Choroid plexus epithelial cell (primary cell): ENCODE measurements around the gene RFX7.

Experiments
- DNase-seq: peaks from one replicate; pipeline ENCODE4 v3.0.0-alpha.2; 2010; ENCODE audit warnings: low read depth
- H3K4me3 ChIP-seq: 2 replicates; pipeline ENCODE4 v1.5.1; 2011; ENCODE audit warnings: low read depth, mild to moderate bottlenecking, control low read depth, low read length, moderate library complexity
- TF ChIP-seq, protein P1 (sequence below): conservative IDR thresholded peaks from 2 replicates; pipeline ENCODE4 v1.5.1; 2011; ENCODE audit warnings: low read depth, mild to moderate bottlenecking, control low read depth, inconsistent platforms, low read length, moderate library complexity

Gene RFX7

DNA sequence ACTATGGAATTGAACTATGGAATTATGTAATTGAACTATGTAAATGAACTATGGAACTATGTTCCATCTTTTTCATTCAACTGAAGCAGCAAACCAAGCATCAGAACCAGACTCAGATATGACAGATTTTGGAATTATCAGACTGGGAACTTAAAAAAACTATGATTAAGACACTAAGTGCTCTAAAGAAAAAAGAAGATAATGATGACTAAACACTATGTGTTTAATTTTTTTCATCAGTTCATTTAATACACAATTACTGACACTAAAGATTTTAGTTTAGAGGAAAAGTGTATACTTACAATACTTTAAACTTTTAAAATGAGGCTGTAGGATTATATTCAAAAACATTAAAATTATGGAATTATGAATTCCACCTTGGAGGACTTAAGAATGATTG is 15.3 kb downstream of the RFX7 start:
- no peak overlapping the region for H3K4me3 ChIP-seq
- no peak for DNase-seq
- TF ChIP-seq, protein P1, sequence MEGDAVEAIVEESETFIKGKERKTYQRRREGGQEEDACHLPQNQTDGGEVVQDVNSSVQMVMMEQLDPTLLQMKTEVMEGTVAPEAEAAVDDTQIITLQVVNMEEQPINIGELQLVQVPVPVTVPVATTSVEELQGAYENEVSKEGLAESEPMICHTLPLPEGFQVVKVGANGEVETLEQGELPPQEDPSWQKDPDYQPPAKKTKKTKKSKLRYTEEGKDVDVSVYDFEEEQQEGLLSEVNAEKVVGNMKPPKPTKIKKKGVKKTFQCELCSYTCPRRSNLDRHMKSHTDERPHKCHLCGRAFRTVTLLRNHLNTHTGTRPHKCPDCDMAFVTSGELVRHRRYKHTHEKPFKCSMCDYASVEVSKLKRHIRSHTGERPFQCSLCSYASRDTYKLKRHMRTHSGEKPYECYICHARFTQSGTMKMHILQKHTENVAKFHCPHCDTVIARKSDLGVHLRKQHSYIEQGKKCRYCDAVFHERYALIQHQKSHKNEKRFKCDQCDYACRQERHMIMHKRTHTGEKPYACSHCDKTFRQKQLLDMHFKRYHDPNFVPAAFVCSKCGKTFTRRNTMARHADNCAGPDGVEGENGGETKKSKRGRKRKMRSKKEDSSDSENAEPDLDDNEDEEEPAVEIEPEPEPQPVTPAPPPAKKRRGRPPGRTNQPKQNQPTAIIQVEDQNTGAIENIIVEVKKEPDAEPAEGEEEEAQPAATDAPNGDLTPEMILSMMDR, result no peak

DNA sequence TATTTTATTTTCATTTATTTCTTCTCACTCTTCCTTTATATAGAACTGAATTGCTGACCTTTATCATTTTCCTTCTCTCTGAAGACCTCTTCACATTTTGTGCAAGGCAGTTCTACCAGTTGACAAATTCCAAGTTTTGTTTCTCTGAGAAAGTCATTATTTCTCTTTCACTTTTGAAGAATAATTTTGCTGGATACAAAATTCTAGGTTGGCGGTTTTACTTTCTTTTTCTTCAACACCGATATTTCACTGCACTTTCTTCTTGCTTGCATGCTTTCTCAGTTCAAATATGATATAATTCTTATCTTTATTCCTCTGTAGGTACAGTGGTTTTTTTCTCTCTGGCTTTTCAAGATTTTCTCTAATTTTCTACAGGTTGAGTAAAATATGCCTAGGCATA is 15.9 kb downstream of the RFX7 start:
- H3K4me3 ChIP-seq, result no peak overlapping the region
- TF ChIP-seq, protein P1, result no peak
- DNase-seq, result no peak

DNA sequence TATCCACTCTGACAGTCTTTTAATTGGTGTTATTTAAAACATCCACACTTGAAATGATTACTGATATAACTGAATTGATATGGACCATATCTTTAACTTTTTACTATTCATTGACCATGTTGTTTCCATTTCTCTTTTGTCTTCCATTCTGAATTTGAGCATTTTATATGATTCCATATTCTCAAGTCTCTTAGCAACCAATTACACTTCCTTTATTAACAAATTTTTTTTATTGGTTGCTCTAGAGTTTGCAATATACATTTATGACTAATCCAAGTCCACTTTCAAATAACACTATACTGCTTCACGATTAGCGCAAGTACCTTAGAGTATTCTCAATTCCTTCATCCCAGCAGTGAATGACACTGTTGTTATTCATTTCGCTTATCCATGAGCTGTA is 16.4 kb downstream of the RFX7 start:
- TF ChIP-seq, protein P1, result no peak
- no peak overlapping the region for H3K4me3 ChIP-seq
- DNase-seq, result no peak

DNA sequence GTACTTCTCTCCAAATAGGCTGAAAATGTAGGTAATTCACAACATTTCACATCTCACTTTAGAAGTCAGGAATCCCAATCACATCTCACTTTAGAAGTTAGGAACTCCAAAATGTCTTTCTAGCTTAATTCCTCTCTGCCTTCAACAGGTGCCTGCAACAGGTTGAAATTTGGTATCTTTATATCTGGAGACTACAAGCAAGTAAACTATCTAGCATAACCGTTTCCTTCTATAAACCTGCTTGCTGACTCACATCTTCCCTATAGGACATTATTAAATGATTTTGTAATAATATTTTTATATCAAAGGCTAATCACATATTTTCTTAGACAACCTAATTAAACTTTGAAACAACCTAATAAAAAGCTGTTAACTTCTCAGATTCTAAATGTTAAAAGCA is 18.2 kb downstream of the RFX7 start:
- no peak for DNase-seq
- no peak overlapping the region for H3K4me3 ChIP-seq
- TF ChIP-seq, protein P1, result no peak

DNA sequence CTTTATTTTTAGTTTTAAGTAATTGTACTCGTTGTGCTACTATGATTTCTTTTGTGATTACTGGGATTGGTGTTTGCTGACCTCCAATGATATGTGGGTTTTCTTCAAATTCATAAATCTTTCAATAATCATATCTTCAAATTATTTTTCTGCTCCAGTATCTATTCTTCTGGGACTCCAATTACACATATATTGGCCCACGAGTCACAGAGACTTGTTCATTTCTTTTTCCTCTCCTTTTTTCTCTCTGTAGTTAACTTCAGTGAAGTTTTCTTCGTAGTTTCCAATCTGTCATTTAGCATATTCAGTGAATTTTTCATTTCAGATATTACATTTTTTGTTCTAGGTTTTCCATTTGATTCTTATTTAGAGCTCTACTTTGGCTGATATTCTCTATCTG is 21.4 kb downstream of the RFX7 start:
- H3K4me3 ChIP-seq, result no peak overlapping the region
- TF ChIP-seq, protein P1, result no peak
- no peak for DNase-seq

DNA sequence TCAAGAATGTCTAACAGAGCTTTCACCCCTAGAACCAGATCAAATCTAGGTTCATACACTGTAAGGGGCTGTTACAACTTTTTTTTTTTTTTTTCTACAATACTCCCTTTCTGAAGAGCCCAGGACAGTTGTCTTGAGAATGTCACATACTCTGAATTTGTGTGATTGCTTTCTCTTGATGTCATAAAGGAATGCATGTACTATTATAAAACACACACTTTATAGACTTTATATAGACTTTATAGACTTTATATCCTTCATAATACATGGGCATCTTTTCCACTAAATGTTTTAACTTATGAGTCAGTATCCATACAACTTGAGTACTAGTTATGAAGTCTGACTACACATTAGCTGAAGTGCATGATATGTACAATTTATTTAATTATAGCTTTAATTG is 26.3 kb downstream of the RFX7 start:
- DNase-seq, result no peak
- H3K4me3 ChIP-seq, result no peak overlapping the region
- TF ChIP-seq, protein P1, result no peak

DNA sequence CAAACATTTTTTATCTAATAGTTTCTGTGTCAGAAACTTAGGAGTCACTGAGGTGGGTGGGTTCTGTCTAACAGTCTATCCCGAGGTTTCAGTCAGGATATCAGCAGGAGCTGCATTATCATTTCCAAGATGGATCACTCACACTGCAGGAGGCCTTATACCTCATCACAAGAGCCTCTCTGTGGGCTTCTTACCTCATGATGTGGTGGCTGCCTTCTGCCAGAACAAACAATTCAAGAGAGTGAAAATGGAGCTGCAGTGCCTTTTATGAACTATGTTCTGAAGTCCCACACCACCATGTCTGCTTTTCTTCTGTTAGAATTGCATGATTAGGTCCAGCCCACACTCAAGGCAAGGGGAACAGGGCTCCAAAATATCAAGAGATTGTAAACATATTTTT is 27.9 kb downstream of the RFX7 start:
- no peak overlapping the region for H3K4me3 ChIP-seq
- DNase-seq, result peak; percentile 97
- TF ChIP-seq, protein P1, result no peak
